ENCODE measurements around the gene GPR26.
"Not testable (repeated sequence)": the region's sequence is repeated elsewhere in the genome, so short reads cannot be mapped to it uniquely, and the experiment has no call there.

Gene GPR26

DNA sequence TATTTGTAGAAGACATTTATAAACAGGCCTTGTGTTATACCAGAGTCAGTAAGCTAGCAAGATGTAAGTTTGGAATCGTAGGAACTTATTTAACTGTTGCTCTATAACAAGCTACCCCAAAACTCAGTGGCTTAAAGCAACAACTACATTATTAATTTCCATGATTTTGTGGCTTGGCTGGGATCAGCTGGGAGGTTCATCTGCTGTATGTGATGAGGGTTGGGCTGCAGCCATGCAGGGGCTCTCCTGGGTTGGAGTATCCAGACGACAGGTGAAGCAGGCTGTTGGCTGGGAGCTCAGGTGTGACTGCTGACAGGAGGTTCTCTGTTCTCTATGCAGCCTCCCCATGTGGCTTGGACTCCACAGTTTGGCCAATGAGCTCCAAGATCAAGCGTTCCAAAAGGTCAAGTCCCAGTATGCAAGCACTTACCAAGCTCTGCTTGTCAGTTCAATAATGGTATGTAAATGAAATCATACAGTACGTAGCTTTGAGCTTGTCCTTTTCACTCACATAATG is 52.4 kb downstream of the GPR26 start:
- DNase-seq = no peak

DNA sequence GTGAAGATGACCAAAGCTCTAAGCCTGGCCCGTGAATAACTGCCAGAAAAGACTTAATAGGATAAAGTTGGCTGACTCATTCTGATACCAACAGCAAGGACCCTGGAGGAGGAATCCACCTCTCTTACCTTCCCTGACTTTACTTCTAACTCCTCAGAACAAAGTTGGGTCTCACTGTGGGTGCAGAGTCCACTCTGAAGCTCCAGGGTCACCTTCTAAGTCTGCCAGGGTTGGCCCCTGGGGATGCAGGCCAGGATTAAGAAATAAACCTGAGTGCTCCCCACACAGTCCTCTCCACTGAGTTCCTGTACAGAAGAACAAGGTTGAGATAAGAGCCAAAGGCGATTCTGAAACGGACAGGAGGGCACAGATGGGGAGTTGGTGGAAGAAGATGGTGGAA is 54.4 kb downstream of the GPR26 start:
- no peak for DNase-seq

DNA sequence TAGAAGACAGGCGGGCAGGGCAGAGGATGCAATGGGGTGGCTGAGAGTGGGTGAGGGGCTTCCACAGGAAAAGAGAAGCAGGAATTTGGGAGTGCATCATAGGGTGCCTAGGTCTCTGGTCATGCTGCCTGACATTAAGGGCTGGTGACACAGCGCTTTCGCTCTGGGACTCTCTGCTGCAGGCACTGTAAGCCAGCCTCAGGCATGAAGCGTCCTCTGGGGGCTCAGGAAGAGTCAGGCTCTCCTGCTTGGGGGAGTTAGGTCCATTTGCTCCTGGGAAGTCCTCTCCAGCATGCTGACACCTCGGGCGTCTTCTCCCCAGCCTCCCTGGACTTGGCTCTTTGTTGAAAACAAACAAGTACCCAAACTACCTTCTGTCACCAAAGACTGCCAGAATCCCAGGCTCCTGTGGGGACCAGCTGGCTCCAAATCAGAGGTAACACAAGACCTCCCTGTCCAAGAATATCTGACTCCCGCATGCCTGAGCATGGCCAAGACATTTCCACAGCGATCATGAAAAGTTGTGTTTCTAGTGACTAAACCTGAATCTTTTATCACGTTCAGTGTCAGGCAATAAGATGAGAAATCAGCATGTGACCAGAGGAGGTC is 55.4 kb downstream of the GPR26 start:
- DNase-seq = no peak

DNA sequence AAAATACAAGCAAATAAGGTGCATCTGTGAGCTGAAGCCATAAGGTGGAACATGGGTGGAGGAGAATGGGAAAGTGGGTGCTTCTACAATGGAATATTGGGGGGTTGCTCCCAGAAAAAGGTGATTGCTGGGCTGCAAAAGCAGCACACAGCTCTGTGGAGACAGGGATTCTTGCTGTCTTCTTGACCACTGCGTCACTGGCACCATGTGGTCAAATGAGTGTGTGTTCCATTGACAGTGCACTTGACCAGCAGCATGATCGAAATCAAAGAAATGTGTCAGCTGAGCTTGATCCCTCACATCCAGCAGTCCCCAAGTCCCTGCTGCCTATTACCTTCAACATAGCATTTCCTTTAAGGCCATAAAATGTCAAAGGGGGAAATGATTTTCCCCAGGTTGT is 56.2 kb downstream of the GPR26 start:
- no peak for DNase-seq

DNA sequence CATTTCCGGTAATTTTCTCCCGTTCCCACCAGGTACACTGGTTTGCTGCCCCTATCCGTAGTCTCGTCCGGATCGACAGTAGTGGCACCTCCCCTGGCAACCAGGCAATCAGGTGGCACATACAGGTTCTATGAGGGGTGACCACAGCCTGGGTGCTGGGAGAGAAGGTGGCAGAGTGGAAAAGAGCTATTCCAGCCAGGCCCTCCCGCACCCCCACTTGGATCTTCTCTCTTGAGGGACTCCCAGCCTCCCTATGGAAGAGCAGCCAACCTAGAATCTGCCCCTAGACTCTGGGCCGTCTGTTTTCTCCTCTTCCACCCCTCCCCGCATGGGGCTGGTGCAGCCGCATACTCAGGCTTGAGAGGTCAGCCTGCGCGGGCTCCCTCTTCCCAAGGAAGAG is 58.6 kb downstream of the GPR26 start:
- DNase-seq = no peak

DNA sequence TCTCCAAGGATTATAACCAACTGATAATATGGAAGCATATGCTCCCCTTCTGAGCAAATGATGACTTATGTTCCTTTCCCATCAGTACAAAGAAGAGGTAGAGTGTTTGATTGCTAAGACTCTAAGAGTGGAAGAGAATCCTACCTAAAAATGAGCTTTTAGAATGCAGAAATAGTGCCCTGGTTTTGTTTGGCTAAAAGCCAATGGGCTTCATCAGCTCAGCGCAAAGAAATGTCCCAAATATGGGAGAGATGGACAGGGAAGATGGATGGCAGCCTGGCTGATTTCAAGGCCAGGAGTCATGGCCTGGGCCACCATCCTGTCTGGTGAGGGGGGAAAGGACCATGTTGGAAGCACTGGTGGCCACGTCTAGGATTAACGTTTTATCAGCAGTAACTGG is 60.2 kb downstream of the GPR26 start:
- DNase-seq = no peak

DNA sequence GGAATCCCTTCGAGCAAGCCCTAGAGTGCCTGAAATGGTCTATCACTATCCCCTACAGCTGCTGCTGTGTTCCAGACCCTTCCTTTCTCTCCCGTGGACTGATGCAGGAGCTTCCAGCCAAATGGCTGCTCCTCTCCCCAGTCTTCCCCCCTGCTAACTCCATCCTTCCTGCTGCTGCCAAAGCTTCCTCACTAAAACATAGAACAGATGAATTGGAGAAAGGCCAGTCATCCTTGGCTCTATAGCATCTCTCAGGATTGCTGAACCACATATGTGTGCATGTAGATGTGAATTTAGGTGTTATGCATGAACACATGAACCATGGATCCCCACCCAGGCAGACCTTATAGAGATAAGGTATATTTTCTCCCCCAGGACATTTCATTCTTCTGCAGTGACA is 60.7 kb downstream of the GPR26 start:
- DNase-seq = no peak

DNA sequence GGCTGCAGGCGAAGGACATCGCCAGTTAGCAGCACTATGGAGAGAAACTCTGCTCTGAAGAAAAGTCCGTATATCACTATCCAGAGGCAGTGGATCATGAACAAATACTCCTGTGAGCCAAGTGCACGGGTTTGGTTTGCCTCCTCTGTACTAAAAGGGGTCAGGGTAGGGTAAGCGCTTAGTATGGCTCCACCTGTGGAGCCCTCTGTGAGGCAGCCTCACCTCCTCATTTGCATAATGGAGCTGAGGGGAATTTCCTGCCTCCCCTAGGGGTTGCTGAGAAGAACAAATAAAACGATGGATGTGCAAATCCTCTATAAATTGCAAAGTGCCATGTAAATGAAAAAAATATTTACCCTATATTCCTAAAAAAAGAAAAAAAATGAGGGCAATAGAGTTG is 63.4 kb downstream of the GPR26 start:
- no peak for DNase-seq

DNA sequence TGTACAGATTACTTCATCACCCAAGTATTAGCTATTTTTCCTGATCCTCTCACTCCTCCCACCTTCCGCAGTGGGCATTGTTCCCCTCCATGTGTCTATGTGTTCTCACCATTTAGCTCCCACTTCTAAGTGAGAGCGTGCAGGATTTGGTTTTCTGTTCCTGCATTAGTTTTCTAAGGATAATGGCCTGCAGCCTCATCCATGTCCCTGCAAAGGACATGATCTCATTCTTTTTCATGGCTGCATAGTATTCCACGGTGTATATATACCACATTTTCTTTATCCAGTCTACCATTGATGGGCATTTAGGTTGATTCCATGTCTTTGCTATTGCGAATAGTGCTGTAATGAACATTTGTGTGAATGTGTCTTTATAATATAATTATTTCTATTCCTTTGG is 70.8 kb downstream of the GPR26 start:
- DNase-seq = not testable (repeated sequence)

DNA sequence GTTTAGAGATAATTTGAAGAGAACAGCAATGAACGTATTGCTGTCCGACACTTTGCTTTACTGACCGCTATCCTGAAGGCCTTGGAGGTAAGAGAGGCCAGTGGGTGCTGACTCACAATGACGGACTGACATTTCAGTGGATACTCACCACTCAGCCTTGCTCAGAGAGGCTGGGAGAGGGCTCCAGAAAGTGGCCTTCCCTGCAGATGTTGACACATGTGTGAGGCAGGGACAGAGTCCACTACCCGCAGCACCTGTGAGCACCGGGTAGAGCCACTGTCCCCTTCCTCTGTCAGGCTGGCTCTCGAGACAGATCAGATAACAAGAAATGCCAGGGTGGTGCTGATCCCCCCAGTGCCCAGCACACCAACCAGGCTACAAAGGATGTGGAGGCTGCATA is 75.0 kb downstream of the GPR26 start:
- DNase-seq = no peak

DNA sequence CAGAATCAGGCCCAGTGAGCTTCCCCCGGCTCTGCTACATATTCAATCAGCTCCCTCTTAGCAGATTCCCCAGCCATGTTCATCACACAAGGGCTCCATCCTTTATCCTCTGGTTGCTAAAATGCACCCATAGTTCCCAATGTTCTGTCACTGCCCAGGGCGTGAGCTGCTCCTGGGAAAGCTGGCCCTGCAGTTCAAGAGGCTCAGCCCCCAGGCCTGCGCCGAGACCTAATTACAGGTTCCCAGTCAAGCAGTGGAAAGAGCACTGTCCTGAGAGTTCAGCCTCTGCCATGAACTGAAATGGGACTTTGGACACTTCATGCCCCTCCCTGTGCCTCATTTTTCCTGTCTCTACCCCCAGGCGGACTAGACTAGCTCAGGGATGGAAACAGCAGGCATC is 75.6 kb downstream of the GPR26 start:
- DNase-seq = no peak

DNA sequence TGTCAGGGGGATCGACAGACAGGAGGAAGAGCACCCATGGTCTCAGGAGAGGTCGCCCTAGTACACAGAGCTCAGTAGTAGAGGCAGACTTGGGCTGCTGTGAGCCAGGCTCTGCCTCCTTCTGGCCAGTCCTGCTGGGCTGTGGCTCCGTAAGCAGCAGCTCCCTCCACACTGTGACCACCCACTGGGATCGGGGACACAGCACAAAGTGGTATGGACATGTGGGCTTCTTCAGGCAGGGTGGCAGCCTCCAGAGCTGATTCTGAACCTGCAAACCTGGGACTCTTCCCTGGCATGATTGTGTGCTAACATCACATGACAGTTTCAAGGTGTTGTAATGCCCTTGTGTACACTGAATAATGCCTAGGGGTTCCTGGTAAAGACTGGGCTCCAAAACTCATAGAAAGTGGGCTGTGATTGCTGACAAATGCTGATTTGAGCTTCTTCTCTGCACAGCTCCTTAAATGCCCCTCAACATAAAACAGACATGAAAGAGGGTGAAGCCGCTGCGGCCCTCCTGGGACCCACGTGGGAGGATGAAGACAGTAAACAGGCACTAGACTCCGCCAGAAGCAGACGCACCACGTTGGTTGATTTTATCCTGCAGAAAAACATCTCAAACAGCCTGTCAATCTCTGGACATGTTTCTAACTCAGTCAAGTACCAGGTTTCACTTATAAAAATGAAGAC is 76.7 kb downstream of the GPR26 start:
- DNase-seq = no peak

DNA sequence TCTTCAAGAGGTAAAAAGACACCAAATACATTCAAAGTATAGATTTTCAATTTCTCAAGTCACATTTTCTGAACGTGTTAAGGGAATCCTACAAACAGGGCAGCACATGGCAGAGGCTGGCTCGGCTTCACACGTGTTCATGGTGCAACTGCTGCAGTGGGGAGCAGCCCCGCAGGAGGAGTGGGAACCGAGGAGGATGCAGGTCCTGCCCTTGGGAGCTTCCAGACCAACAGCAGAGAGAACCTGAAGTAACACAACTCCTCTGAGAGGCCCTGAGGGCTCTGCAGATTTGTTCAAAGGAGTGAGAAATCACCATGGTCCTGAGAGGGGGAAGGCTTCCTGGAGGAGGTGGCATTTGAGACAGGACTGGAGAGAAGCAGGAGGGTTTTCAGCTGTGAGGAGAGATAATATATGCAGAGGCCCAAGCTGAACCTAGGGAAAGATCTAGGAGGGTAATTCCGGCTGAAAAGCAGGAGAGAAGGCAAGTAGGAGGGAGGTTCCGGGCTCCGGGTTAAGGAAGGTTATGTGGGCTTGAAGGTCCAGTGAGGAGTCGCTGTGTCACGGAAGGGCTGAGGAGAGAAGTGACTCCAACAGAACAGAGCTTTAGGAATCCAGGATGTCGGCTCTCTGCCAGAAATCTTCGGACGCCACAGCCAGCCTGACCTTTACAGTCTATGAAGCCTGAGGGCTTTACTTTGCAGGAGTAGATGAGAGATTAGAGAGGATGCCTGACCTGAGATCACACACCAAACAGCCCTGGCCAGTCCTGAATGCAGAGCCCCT is 77.5 kb downstream of the GPR26 start:
- no peak for DNase-seq

DNA sequence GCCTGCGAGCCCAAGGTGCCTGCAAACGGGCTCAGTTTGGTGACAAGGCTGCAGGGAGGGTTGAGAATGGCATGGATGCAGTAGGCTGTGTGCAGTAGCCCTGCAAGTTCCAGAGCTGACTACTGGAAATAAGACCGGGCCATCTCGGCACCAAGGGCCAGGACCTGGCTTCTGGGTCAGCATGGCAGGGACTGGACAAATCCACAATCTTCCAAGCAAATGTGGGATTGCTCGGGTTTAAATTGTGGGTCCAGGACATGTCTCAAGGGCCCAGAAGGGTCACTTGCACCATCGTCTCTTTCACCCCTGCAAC is 78.0 kb downstream of the GPR26 start:
- no peak for DNase-seq
